ENCODE data around the gene TUBGCP5. TPM values are rescaled to one million over a fixed set of nuclear protein-coding genes. Genes with fewer than 3 reads are reported as not detected.

Gene TUBGCP5
- polyA plus RNA-seq, 1 experiment: 10.9 TPM

- ChIA-PET CTCF (interaction anchor here (0.9 kb wide), 1 partner anchor 10 kb away, joined by 4 read pairs; no protein-coding TSS in a partner anchor), POLR2A (no interaction called here)
- no peaks in the 10 kb centered on the region for H3K36me3 ChIP-seq (ENCODE audit: control insufficient read depth, insufficient read depth, low read length)
- no peak for DNase-seq (ENCODE audit: low read depth)
- TF ChIP-seq, protein P1, sequence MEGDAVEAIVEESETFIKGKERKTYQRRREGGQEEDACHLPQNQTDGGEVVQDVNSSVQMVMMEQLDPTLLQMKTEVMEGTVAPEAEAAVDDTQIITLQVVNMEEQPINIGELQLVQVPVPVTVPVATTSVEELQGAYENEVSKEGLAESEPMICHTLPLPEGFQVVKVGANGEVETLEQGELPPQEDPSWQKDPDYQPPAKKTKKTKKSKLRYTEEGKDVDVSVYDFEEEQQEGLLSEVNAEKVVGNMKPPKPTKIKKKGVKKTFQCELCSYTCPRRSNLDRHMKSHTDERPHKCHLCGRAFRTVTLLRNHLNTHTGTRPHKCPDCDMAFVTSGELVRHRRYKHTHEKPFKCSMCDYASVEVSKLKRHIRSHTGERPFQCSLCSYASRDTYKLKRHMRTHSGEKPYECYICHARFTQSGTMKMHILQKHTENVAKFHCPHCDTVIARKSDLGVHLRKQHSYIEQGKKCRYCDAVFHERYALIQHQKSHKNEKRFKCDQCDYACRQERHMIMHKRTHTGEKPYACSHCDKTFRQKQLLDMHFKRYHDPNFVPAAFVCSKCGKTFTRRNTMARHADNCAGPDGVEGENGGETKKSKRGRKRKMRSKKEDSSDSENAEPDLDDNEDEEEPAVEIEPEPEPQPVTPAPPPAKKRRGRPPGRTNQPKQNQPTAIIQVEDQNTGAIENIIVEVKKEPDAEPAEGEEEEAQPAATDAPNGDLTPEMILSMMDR (IDR thresholded peaks at IDR 0.05; ENCODE audit: insufficient read depth, low read depth, low read length): no peak
- peak overlapping the region; percentile 96 for H3K4me3 ChIP-seq (ENCODE audit: low read depth, low read length)
- H3K27me3 ChIP-seq (ENCODE audit: control insufficient read depth, insufficient read depth, low read length): no peaks in the 10 kb centered on the region
Measured at GRCh38 chr15:22981051-22981840, 58.1 kb downstream of the TUBGCP5 start.

DNA sequence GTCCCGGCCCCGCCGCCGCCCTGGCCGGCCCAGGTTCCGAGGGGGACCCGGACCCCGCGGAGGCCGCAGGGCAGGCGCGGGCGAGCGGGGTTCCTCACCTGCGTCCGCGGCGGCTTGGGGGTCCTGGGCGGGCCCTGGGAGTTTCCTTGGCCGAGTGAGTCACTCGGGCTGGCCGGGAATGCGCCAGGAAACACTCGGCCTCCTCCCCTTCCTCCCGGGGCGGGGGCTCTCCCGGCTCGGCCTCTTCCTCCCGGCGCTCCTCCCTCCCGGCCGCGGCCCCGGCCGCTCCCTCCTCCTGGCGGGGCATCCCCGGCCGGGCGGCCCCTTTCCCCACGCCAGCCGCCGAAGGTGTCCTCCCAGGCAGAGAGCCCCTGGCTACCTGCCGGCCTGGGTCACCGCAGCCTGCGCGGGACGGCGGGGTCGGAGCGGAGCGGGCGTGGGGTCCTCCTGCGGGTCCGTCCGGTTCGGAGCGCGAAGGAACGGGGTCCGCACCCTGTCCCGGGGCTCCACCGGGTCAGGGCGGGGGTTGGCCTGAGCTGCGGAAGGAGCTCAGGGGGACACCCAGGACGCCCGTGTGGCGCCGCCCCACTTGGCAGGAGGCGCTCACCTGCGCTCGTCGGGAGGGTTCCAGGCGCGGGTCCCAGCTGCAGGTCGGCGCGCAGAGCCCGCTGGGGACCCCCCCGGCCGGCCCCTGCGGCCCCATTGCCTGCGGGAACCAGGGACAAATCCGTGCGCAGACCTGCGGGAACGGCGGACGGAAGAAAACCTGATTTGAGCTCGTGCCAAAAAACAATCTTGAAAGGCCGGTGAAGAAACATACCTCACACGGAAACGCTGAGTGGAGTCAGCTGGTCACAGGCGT is 58.9 kb downstream of the TUBGCP5 start, which contains the start of gene CYFIP1:
TSS of gene CYFIP1 (minus strand) at position 180 of the 862 bp plus-strand sequence. CDS start 33,083 bp downstream, outside the sequence.
- CTCF ChIA-PET: interaction anchor here (0.9 to 1.2 kb wide), 2 partner anchors 11 to 55 kb away, joined by 3 to 4 read pairs; no protein-coding TSS in a partner anchor
- POLR2A ChIA-PET: no interaction called here
- TF ChIP-seq, protein P1 (IDR thresholded peaks at IDR 0.05; ENCODE audit: insufficient read depth, low read depth, low read length): no peak
- DNase-seq (ENCODE audit: low read depth): no peak
- Histone ChIP-seq H3K4me3 (ENCODE audit: low read depth, low read length) (peak within 1 kb of the TSS; percentile 96), H3K27me3 (ENCODE audit: control insufficient read depth, insufficient read depth, low read length) (no peaks in the 10 kb centered on the region), H3K36me3 (ENCODE audit: control insufficient read depth, insufficient read depth, low read length) (no peaks in the 10 kb centered on the region)

DNA sequence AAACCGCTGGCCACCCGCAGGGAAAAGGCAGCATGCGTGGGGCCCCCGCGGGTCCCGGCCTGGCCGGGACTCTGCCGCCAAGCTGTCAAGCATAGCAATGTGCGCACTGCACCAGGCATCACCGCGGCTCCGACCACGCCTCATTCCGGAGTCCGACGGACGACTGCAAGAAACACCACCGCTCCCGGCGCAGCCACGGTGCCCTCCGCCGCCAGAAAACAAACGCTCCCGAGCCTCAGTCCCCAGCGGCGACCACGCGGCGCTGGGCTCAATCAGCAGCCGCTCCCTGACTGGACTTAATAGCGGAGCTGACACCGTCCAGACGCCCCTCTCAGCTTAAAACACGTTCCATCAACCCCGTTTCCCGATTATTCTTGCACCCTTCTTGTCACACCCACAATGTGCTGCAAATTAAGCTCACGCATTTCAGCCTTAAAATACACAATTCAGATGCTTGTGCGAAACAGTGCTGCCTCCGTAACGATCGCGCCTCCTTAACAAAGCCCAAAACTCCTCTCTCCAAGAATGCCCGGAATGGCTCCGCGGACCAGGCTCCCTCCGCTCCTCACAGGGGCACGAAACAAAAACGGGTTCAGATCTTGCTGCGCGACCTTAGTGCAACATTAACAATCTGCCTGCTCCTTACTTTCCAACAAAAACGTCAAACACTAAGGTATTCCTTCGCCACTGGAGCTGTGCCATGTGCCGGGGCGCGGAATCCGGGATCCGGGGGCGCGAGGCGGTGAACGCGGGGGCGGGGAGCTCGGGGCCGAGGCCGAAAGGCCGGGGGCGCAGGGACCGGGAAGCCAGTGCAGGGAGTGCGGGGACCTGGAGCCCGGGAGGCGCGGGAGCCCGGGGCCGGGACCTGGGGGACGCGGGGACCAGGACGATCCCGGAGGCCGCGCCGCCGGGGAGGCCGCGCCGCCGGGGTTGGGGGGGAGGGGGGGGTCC is 59.9 kb downstream of the TUBGCP5 start:
- H3K4me3 ChIP-seq (ENCODE audit: low read depth, low read length): peak overlapping the region; percentile 96
- no peaks in the 10 kb centered on the region for H3K27me3 ChIP-seq (ENCODE audit: control insufficient read depth, insufficient read depth, low read length)
- ChIA-PET CTCF (interaction anchor here (1.2 kb wide), 1 partner anchor 56 kb away, joined by 3 read pairs; no protein-coding TSS in a partner anchor), POLR2A (no interaction called here)
- TF ChIP-seq, protein P1 (IDR thresholded peaks at IDR 0.05; ENCODE audit: insufficient read depth, low read depth, low read length): no peak; the same call in 1 of the 2 replicates
- DNase-seq (ENCODE audit: low read depth): no peak
- H3K36me3 ChIP-seq (ENCODE audit: control insufficient read depth, insufficient read depth, low read length): no peaks in the 10 kb centered on the region

DNA sequence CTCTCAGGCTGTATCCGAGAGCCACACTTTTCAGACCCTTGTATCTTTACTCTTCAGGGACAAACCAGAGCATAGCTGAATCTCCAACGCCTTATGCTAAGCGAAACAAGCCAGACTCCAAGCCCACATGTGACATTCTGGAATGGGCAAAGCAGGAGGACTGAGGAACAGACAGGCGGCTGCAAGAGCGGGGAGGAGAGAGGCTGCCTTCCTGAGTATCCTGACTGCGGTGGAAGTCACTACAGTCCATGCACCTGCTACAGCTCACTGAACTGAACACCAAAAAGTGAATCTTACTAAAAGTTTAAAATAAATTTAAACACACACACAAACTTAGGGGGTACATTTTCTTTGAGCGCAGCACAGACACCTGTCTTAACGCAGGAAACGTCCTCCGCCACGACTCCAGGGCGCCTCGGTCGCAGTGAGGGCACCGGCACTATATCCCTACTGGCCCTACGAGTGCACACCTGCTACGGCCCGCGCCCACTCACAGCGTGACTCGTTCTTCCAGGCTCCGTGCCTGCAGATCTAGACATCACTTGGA is 60.6 kb downstream of the TUBGCP5 start:
- H3K36me3 ChIP-seq (ENCODE audit: control insufficient read depth, insufficient read depth, low read length): no peaks in the 10 kb centered on the region
- POLR2A ChIA-PET: no interaction called here
- TF ChIP-seq, protein P1 (IDR thresholded peaks at IDR 0.05; ENCODE audit: insufficient read depth, low read depth, low read length): no peak
- no peaks in the 10 kb centered on the region for H3K27me3 ChIP-seq (ENCODE audit: control insufficient read depth, insufficient read depth, low read length)
- H3K4me3 ChIP-seq (ENCODE audit: low read depth, low read length): peak overlapping the region; percentile 96
- CTCF ChIA-PET: interaction anchor here (1.2 kb wide), 1 partner anchor 57 kb away, joined by 3 read pairs; no protein-coding TSS in a partner anchor
- no peak for DNase-seq (ENCODE audit: low read depth)

All from BJ (cell line).